Activated CD4-positive, CD25-positive, alpha-beta regulatory T cell treated with anti-CD3 and anti-CD28 coated beads, Interleukin-2, amount 50 U/mL, for 24 hours (primary cell): ENCODE measurements around the gene FBXO3.
A peak's percentile ranks its signal among the peaks of the same experiment; 100 is the strongest.
"Not testable (repeated sequence)": the region's sequence is repeated elsewhere in the genome, so short reads cannot be mapped to it uniquely, and the experiment has no call there.

Experiments
- ATAC-seq, 2 donors: fragments of 150-1000 bp; cut with Tn5 transposase; one replicate each; pipeline ENCODE4 v1.10.0; 2021; ENCODE audit warnings: mild to moderate bottlenecking in 1 of 2, moderate library complexity in 1 of 2

The FBXO3 gene

GRCh38 chr11:33773987-33774735 lies at the start of gene FBXO3:
Gene FBXO3 (minus strand): TSS chr11:33774520. CDS start chr11:33774497, 23 bp downstream.
- ATAC-seq = peak; percentile 87 to 89

GRCh38 chr11:33822981-33823380 lies 48.7 kb upstream of the FBXO3 start:
- ATAC-seq = not testable (repeated sequence)

GRCh38 chr11:33819278-33820035 lies 45.1 kb upstream of the FBXO3 start:
- ATAC-seq = no peak

- ATAC-seq = peak; percentile 82 to 88
Measured at GRCh38 chr11:33808228-33808828, 34.0 kb upstream of the FBXO3 start.

GRCh38 chr11:33804471-33804870 lies 30.2 kb upstream of the FBXO3 start:
- no peak for ATAC-seq

GRCh38 chr11:33802194-33802950 lies 28.1 kb upstream of the FBXO3 start:
- peak; percentile 70 to 78 for ATAC-seq

GRCh38 chr11:33801821-33802193 lies 27.5 kb upstream of the FBXO3 start:
- no peak for ATAC-seq

- ATAC-seq = no peak
Measured at GRCh38 chr11:33797879-33798278, 23.6 kb upstream of the FBXO3 start.

GRCh38 chr11:33790040-33790439 lies 15.7 kb upstream of the FBXO3 start:
- ATAC-seq = no peak

GRCh38 chr11:33788095-33788494 lies 13.8 kb upstream of the FBXO3 start:
- not testable (repeated sequence) for ATAC-seq

GRCh38 chr11:33787076-33787475 lies 12.8 kb upstream of the FBXO3 start:
- no peak for ATAC-seq

- no peak for ATAC-seq
Measured at GRCh38 chr11:33785609-33786008, 11.3 kb upstream of the FBXO3 start.

GRCh38 chr11:33779849-33780528 lies 5.7 kb upstream of the FBXO3 start:
- no peak for ATAC-seq

- no peak for ATAC-seq
Measured at GRCh38 chr11:33778675-33779074, 4.4 kb upstream of the FBXO3 start.

GRCh38 chr11:33777906-33778305 lies 3.6 kb upstream of the FBXO3 start:
- ATAC-seq = no peak

GRCh38 chr11:33775832-33776470 lies 1.6 kb upstream of the FBXO3 start:
- no peak for ATAC-seq

GRCh38 chr11:33775467-33775807 lies 1.1 kb upstream of the FBXO3 start:
- no peak for ATAC-seq

GRCh38 chr11:33774736-33775466 lies 581 bp upstream of the FBXO3 start:
- ATAC-seq = no peak

GRCh38 chr11:33773404-33773986 lies 825 bp downstream of the FBXO3 start:
- ATAC-seq = peak; percentile 19 to 28

- ATAC-seq = no peak
Measured at GRCh38 chr11:33772870-33773269, 1.4 kb downstream of the FBXO3 start.

- no peak for ATAC-seq
Measured at GRCh38 chr11:33772300-33772699, 2.0 kb downstream of the FBXO3 start.
